ENCODE measurements around the gene OSBPL6. TPM values are rescaled to one million over a fixed set of nuclear protein-coding genes. Genes with fewer than 3 reads are reported as not detected.

OSBPL6 gene
- total and polyA plus RNA-seq, 3 experiments from 2014 or later, result 0.33 to 1.6 (median 1.2) TPM

DNA sequence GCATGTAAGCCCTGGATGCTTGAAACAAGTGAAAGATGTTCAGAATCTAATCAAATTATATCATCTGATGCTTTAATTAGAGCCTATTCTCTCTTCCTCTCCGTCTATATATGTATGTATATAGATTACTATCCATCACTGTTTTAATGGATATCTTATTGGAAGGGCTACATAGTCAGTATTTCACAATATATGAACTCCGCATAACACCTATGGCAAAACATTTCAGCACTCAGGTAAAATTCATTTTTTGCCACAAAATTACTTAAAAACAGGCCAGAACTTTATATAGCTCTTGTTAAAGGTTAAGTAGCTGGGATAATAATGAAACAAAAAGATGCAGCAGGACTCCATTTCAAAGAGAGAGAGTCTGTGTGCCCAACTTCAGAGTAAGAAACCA lies 258.0 kb downstream of the OSBPL6 start:
- no peak for DNase-seq
- Mint-ChIP-seq H3K27me3 (peaks cover 0 to 3% of the 10 kb centered on the region in 2 donors), H3K9me3 (no peaks in the 10 kb centered on the region), H3K27ac (peak overlapping the region in 4 of 8 donors; percentile 6 to 96 (median 44)), H3K36me3 (peaks cover 0 to 23% (median 11%) of the 10 kb centered on the region in 3 donors), H3K4me3 (peak overlapping the region in 5 of 7 donors; percentile 51 to 96 (median 89)), H3K4me1 (peaks cover 27 to 35% (median 31%) of the 10 kb centered on the region in 3 donors)
- CTCF ChIA-PET, result interaction anchor here (0.7 kb wide), 1 partner anchor 72 kb away, joined by 3 read pairs; no protein-coding TSS in a partner anchor
- H3K9me3 ChIP-seq (ENCODE audit: low read length), result no peaks in the 10 kb centered on the region
- H3K4me3 ChIP-seq (ENCODE audit: low read length), result no peak overlapping the region
- H3K27ac ChIP-seq (ENCODE audit: low read depth, low read length), result no peak overlapping the region
- POLR2A ChIA-PET, result interaction anchor here (1.7 kb wide), 1 partner anchor 24 kb away, joined by 5 read pairs; no protein-coding TSS in a partner anchor
- no peaks in the 10 kb centered on the region for H3K27me3 ChIP-seq (ENCODE audit: insufficient read depth, low read length, poor library complexity, severe bottlenecking)
- peaks cover 25% of the 10 kb centered on the region for H3K4me1 ChIP-seq (ENCODE audit: insufficient read depth, low read length)
- H3K36me3 ChIP-seq (ENCODE audit: insufficient read depth, low read length), result peaks cover 12% of the 10 kb centered on the region

Other genes starting within 250 kb of the OSBPL6 start
- gene PDE11A, start 121.7 kb upstream of the OSBPL6 start, total RNA-seq, result not detected
- gene PDE11A, start 121.7 kb upstream of the OSBPL6 start, polyA plus RNA-seq, result not detected
- gene RBM45, start 82.1 kb upstream of the OSBPL6 start, total RNA-seq, result 10 to 100 TPM; 11.9 to 12.7 TPM
- 7.9 TPM for gene RBM45, start 82.1 kb upstream of the OSBPL6 start, polyA plus RNA-seq